H54 (cell line): ENCODE results near the gene ATP4A.

Experiments used
- DNase-seq: peaks from one replicate; pipeline ENCODE4 v3.0.0; 2011; ENCODE audit warnings: low spot score, mixed read lengths; ENCODE audit not compliant: insufficient read length
- FAIRE-seq: peaks from 3 replicates; lab custom pipeline; 2011; peaks lifted over from hg19 to GRCh38; lab: Jason Lieb, UNC
- POLR2A ChIP-seq: IDR thresholded peaks from 2 replicates; pipeline ENCODE4 v1.6.1; 2011; ENCODE audit warnings: low read depth, mild to moderate bottlenecking, low read length

ATP4A gene

DNA sequence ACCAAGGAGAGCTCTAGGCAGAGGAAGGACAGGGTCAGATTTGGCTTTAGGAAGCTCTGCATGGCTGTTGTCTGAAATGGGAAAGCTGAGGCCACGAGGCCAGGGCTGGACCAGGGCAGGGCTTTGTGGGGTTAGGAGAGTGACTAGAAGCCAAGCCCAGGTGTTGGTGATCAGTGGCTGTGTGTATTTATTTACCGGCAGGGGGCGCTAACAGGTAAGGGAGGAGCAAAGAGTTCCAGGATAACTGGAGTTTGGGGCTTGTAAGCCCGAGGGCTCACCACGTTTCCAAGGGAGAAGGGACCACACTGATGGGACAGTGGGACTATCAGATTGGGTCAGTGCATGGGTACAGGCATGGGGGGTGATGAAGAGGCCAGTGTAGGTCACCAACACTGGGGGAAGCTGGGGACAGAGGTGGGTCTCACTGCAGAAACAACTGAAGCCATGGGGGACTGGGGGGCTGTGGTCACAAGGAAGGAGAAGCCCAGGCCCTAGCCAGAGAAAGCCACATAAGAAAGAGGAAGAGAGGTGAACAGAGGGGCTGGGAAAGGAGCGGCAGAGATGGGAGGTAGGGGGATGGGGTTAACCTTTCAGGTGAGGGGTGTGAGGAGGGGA lies 14.2 kb downstream of the ATP4A start:
- DNase-seq (peak; percentile 89), FAIRE-seq (no peak)
- no peak for TF ChIP-seq POLR2A

DNA sequence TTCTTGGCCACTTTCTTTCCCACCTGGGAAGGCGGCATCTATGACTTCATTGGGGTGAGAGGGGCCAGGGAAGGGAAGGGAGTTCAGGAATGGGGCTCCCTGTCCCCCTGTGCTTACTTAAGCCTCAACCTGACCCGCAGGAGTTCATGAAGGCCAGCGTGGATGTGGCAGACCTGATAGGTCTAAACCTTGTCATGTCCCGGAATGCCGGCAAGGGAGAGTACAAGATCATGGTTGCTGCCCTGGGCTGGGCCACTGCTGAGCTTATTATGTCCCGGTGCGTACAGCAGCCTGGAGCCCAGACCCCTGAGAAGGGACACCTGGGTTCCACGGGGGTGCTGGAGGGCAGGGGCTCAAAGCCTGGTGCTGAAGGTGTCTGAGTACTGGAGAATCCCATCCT lies 16.9 kb downstream of the ATP4A start:
- FAIRE-seq (no peak), DNase-seq (no peak)
- no peak for TF ChIP-seq POLR2A

DNA sequence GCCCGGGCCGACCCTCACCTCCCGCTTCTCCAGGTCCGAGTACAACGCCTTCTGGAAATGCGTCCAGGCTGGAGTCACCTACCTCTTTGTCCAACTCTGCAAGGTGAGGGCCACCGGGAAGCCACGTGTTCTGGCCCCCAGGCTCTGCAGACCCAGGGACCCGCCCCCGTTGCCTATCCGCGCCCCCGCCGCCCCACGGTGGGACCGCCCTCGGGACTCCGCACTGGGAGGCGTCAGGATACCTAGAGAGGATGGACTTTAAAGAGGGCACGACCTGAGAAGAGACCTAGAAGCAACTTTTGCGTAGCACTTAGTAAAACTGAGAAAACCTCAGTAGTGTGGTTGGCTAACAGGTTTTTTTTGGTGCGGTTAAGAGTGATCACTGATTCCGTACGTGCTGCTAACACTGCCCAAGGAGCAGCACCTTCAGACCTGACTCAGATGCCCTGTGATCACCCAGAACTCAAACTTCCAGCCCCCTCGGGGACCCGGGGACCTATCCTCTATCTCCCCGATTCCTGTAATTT lies 17.5 kb downstream of the ATP4A start:
- peak; percentile 73 for DNase-seq
- TF ChIP-seq POLR2A = no peak
- FAIRE-seq = no peak

DNA sequence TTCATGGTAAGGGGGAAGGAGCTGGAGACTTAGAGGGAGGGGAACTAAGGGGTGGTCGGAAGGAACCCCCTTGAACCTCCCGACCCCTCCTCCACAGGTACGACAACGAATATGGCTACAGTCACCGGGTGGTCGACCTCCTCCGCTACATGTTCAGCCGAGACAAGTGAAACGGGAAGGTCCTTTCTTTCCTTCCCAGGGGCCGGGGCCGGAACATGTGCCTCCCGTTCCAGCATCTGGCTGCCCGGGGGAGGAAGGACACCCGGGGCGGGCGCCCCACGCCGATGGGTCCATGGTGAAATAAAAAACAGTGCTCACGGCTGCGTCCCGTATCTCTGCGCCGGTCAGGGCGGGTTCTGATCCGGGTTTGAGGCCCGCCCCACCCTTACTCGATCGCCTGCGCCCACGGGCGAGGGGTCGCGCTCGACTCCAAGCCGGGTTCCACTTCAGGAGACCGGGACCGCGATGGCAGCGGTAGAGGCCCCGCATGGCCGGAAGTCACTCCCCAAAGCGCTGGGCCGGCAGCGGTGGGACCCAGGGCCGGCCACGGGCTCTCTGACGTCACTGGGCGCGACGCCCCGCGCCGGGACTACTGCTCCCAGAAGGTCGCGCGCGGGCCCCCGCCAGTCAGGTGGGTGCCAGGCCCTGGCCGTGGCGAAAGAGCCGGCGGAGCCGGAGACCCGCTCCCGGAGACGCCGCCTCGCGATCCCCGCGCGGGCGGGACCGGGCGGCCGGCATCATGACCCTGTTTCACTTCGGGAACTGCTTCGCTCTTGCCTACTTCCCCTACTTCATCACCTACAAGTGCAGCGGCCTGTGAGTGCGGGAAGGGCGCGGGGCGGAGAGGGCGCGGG lies 18.2 kb downstream of the ATP4A start, which contains the start of gene TMEM147:
Gene TMEM147 (plus strand): TSS at position 626 of the 854 bp plus-strand sequence. CDS start 114 bp downstream, at position 740.
- FAIRE-seq = no peak
- peak; percentile 100 for DNase-seq
- peak; percentile 78 for TF ChIP-seq POLR2A

DNA sequence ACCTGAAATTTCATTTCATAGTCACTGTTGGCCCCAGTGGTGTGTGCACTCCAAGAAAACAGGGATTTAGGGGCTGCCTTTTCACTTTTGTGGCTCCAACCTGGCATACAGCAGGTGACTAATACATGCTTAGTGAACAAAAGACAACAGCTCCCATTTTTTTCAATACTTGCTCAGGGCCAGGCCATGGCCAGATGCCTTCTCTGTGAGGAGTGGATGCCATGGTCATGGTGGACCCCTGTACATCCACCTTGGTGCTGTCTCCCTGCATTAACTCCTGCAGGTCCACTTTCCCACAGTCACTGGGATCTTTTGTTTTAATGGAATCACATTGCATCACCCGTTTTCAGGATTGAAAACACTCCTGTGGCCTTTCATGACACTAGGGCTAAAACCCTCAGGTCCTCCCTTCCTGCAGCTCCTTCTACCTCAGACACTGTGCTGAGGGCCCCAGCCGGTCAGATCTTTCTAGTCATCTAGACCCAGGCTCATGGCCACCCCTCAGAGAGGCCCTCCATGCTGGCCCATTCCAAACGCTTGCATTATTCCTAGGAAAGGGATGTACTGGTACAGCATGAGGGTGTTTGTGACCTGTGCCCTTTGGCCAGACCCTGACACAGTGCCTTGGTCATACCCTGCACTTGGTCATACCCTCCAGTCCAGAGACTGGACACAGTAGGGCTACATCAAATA lies 19.2 kb downstream of the ATP4A start:
- FAIRE-seq (no peak), DNase-seq (no peak)
- TF ChIP-seq POLR2A = no peak

DNA sequence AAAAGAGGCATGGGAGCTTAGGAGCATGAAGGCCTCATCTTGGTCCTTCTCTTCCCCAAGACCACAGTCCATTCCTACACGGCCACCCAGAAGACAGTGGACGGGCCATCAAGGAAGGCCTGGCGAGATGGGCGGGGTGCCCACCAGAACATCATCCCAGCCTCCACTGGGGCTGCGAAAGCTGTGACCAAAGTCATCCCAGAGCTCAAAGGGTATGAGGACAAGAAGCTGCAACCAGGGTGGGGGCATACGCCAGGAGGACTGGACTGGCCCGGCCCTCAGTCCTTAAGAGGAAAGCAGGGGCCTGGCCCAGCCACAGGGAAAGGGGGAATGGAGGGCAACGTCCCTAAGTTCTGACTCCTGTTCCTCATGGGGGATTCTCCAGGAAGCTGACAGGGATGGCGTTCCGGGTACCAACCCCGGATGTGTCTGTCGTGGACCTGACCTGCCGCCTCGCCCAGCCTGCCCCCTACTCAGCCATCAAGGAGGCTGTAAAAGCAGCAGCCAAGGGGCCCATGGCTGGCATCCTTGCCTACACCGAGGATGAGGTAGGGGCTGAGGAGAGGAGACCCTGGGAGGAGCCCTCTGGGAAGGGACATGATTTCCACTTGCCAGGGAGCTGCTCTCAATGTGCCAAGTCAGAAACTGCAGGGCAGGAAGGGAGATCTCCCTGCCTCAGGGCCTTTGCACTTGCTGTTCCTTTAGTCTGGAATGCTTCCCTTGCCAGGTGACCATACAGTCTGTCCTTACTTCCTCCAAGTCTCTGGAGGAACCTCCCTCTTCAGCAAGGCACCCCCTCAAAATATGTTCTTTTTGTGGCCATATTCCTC lies 20.0 kb downstream of the ATP4A start:
- no peak for FAIRE-seq
- TF ChIP-seq POLR2A = no peak
- no peak for DNase-seq

DNA sequence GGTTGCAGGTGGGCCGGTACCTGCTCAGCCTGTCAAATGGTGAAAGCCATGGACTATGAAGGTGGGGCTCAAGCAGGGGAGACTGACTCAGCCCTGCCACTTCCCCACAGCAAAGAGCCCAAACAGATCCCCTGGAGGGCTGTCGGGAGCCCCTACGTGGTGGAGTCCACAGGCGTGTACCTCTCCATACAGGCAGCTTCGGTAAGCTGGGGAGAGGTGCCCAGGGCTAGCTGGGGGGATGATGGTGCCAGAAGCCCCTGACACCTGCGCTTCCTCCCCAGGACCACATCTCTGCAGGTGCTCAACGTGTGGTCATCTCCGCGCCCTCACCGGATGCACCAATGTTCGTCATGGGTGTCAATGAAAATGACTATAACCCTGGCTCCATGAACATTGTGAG lies 21.2 kb downstream of the ATP4A start:
- no peak for TF ChIP-seq POLR2A
- FAIRE-seq (no peak), DNase-seq (no peak)

DNA sequence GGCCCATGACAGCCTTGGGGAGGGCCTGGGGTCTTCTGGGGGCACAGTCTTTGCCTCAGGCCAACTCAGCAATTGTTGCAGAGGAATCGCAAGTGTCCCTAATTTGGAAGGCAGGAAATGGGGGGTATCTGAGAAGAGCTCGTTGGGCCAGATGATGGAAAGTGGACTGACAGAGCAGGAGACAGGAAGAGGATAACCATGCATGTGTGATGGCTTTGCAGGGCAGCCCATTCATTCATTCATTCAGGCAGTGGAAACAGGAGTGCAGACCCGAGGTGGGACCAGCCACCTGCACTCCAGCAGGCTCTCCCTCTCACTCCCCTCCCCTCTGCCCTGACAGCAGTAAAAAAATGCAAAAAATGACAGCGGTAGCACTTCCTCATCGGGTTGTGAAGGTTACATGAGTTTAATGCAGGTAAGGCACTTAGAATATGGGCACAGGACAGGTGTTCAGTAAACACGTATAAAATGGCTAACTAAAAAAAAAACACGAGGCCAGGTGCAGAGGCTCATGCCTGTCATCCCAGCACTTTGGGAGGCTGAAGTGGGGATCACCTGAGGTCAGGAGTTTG lies 23.0 kb downstream of the ATP4A start:
- FAIRE-seq (no peak), DNase-seq (no peak)
- TF ChIP-seq POLR2A = no peak

DNA sequence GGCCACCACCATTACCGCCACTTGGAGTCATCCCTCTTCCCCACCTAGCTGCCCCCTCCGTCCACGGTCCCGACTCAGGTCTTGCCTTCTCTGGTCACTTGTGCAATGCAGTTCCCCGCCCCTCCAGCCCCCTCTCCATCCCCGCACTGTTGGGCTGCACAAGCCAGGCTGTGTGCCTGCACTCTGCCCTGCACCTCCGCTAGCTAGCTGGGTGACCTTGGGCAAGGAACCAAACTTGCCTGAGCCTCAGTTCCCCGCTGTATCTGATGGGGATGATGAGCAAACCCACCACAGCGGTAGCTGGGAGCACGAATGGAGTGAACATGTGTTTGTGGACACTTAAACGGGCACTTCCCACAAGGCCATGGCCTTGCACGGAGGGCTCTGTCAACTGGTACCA lies 23.6 kb downstream of the ATP4A start:
- TF ChIP-seq POLR2A = no peak
- no peak for FAIRE-seq
- DNase-seq = no peak

DNA sequence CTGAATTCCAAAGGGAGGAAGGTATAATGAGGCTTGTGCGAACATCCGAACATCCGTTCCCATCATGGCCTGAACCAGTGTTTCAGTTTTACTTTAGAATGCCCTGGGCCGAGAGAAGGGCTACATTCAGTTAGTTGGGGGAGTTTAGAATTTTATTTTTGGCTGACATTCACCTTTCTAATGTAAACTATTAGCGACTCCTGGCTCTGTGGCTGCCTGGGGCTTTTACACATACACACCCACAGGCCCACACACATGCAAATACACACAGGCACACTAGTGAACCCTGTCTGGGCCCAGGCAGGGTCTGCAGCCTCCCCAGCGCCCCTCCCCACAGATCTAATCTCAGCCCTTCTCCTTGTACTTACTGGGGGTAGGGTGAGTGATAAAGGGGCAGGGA lies 24.1 kb downstream of the ATP4A start:
- DNase-seq (no peak), FAIRE-seq (no peak)
- TF ChIP-seq POLR2A = no peak

DNA sequence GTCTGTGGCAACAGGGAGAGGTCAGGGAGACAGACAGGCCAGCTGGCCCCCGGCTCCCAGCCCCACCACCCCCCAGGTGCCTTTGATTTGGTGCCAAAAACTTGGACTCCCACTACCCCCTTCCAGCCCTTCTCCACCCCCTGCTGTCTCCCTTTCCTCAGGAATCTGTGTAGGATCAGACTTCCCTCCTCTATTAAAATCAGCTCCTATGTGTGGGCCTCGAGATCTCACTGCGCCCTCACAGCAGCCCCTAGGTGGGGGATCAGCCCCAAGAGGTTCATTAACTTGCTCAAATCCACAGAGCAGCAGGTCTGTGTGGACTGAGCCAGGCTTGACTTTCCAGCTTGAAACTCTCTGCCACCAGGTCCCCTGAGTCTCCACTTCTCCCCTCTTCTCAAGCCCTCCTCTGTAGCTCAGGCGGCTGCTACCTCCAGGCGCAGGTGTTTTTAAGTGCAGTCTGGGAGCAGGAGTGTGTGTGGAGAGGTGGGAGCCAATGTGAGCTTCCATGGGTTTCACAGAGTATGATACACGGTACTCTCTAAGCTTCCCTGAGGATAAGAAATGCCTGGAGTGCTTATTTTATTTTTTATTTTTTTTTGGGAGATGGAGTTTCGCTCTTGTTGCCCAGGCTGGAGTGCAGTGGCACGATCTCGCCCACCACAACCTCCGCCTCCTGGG lies 28.5 kb downstream of the ATP4A start:
- FAIRE-seq (no peak), DNase-seq (no peak)
- TF ChIP-seq POLR2A = no peak

DNA sequence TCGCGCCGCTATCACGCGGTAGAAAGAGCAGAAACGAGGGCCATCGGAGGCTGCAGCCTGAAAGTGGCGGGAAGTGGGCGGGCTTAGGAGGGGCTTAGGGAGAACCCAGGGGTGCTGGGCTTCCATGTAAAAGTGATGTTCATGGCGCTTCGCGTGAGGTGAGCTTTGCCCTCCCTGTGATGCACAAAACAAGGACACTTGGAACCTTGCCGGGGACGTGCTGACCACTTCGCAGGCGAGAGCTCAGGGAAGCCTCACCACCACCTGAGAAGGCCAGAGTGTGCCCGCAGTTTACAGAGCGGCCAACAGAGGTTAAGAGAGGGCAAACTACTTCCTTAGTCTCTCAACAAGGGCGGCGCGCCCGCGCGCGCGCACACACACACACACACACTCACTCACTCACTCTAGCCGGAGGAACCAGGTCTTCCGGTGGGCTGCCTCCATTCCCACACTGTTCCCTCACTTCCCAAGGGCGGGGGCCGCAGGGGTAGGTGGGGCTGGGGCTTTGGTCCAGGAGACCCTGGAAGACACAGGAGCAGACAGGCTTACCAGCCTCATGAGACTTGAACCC lies 29.6 kb downstream of the ATP4A start:
- DNase-seq (no peak), FAIRE-seq (no peak)
- no peak for TF ChIP-seq POLR2A
